Subcutaneous abdominal adipose tissue (tissue), 5 donors: Measurements from ENCODE around the gene SMYD1.

Experiments
- H3K27ac ChIP-seq: one replicate; pipeline ENCODE4 v1.7.0; 2013; ENCODE audit warnings: low read depth, mild to moderate bottlenecking, inconsistent platforms, low read length, moderate library complexity
- H3K27me3 ChIP-seq, 5 donors: one replicate each; pipeline ENCODE4 v1.7.0; 2013; ENCODE audit warnings: low read length in 5 of 5, inconsistent platforms in 1 of 5; ENCODE audit not compliant: control insufficient read depth in 5 of 5, insufficient read depth in 4 of 5
- H3K36me3 ChIP-seq, 5 donors: one replicate each; pipeline ENCODE4 v1.7.0; 2013; ENCODE audit warnings: low read length in 5 of 5; ENCODE audit not compliant: control insufficient read depth in 5 of 5, insufficient read depth in 5 of 5
- H3K4me1 ChIP-seq, 5 donors: one replicate each; pipeline ENCODE4 v1.7.0; 2013; ENCODE audit warnings: low read length in 5 of 5, mild to moderate bottlenecking in 3 of 5, moderate library complexity in 1 of 5; ENCODE audit not compliant: control insufficient read depth in 5 of 5, insufficient read depth in 5 of 5
- H3K4me3 ChIP-seq, 5 donors: one replicate each; pipeline ENCODE4 v1.7.0; 2013; ENCODE audit warnings: low read length in 5 of 5, low read depth in 1 of 5
- H3K9ac ChIP-seq, 5 donors: one replicate each; pipeline ENCODE4 v1.7.0; 2013; ENCODE audit warnings: low read length in 5 of 5, mild to moderate bottlenecking in 4 of 5, moderate library complexity in 3 of 5
- H3K9me3 ChIP-seq, 5 donors: one replicate each; pipeline ENCODE4 v1.7.0; 2013; ENCODE audit warnings: low read length in 5 of 5; ENCODE audit not compliant: control insufficient read depth in 5 of 5
- donor health status: healthy.
- donor health status: healthy.
- donor health status: healthy.
- donor health status: healthy.
- donor health status: healthy.

The SMYD1 gene

GRCh38 chr2:88082781-88083180 is 15.2 kb downstream of the SMYD1 start:
- H3K27ac ChIP-seq = no peak overlapping the region
- no peak overlapping the region for H3K4me3 ChIP-seq
- no peaks in the 10 kb centered on the region for H3K4me1 ChIP-seq
- H3K9ac ChIP-seq = no peak overlapping the region
- H3K36me3 ChIP-seq = no peaks in the 10 kb centered on the region
- H3K9me3 ChIP-seq = no peaks in the 10 kb centered on the region
- H3K27me3 ChIP-seq = peaks cover 0 to 2% (median 0%) of the 10 kb centered on the region in 5 donors

GRCh38 chr2:88085099-88085498 is 17.5 kb downstream of the SMYD1 start:
- Histone ChIP-seq H3K27ac (no peak overlapping the region), H3K9ac (no peak overlapping the region), H3K4me1 (no peaks in the 10 kb centered on the region), H3K9me3 (no peaks in the 10 kb centered on the region), H3K27me3 (peaks cover 0 to 2% (median 0%) of the 10 kb centered on the region in 5 donors), H3K4me3 (no peak overlapping the region), H3K36me3 (no peaks in the 10 kb centered on the region)

- Histone ChIP-seq H3K9ac (no peak overlapping the region), H3K27me3 (no peaks in the 10 kb centered on the region), H3K4me3 (no peak overlapping the region), H3K27ac (no peak overlapping the region), H3K9me3 (no peaks in the 10 kb centered on the region), H3K4me1 (no peaks in the 10 kb centered on the region), H3K36me3 (no peaks in the 10 kb centered on the region)
Measured at GRCh38 chr2:88085602-88086001, 18.0 kb downstream of the SMYD1 start.

GRCh38 chr2:88086401-88086800 is 18.8 kb downstream of the SMYD1 start:
- Histone ChIP-seq H3K27ac (no peak overlapping the region), H3K9ac (no peak overlapping the region), H3K27me3 (no peaks in the 10 kb centered on the region), H3K4me3 (no peak overlapping the region), H3K9me3 (no peaks in the 10 kb centered on the region), H3K4me1 (no peaks in the 10 kb centered on the region), H3K36me3 (no peaks in the 10 kb centered on the region)

- H3K36me3 ChIP-seq = no peaks in the 10 kb centered on the region
- no peaks in the 10 kb centered on the region for H3K9me3 ChIP-seq
- no peak overlapping the region for H3K27ac ChIP-seq
- no peaks in the 10 kb centered on the region for H3K4me1 ChIP-seq
- no peak overlapping the region for H3K9ac ChIP-seq
- H3K4me3 ChIP-seq = no peak overlapping the region
- no peaks in the 10 kb centered on the region for H3K27me3 ChIP-seq
Measured at GRCh38 chr2:88087073-88087472, 19.4 kb downstream of the SMYD1 start.

GRCh38 chr2:88087763-88088162 is 20.1 kb downstream of the SMYD1 start:
- Histone ChIP-seq H3K9ac (no peak overlapping the region), H3K27ac (no peak overlapping the region), H3K27me3 (no peaks in the 10 kb centered on the region), H3K36me3 (no peaks in the 10 kb centered on the region), H3K4me1 (no peaks in the 10 kb centered on the region), H3K4me3 (no peak overlapping the region), H3K9me3 (no peaks in the 10 kb centered on the region)

GRCh38 chr2:88088999-88089398 is 21.4 kb downstream of the SMYD1 start:
- Histone ChIP-seq H3K27me3 (no peaks in the 10 kb centered on the region), H3K27ac (no peak overlapping the region), H3K9ac (no peak overlapping the region), H3K4me1 (no peaks in the 10 kb centered on the region), H3K9me3 (no peaks in the 10 kb centered on the region), H3K4me3 (no peak overlapping the region), H3K36me3 (no peaks in the 10 kb centered on the region)

- Histone ChIP-seq H3K9ac (no peak overlapping the region), H3K4me1 (no peaks in the 10 kb centered on the region), H3K27ac (no peak overlapping the region), H3K9me3 (no peaks in the 10 kb centered on the region), H3K4me3 (no peak overlapping the region), H3K36me3 (no peaks in the 10 kb centered on the region), H3K27me3 (no peaks in the 10 kb centered on the region)
Measured at GRCh38 chr2:88090446-88091283, 23.0 kb downstream of the SMYD1 start.

- Histone ChIP-seq H3K36me3 (no peaks in the 10 kb centered on the region), H3K27ac (no peak overlapping the region), H3K27me3 (no peaks in the 10 kb centered on the region), H3K4me3 (no peak overlapping the region), H3K9ac (no peak overlapping the region), H3K9me3 (no peaks in the 10 kb centered on the region), H3K4me1 (no peaks in the 10 kb centered on the region)
Measured at GRCh38 chr2:88091943-88092342, 24.3 kb downstream of the SMYD1 start.

- H3K9me3 ChIP-seq = no peaks in the 10 kb centered on the region
- no peak overlapping the region for H3K4me3 ChIP-seq
- no peak overlapping the region for H3K9ac ChIP-seq
- no peaks in the 10 kb centered on the region for H3K27me3 ChIP-seq
- H3K27ac ChIP-seq = no peak overlapping the region
- no peaks in the 10 kb centered on the region for H3K36me3 ChIP-seq
- no peaks in the 10 kb centered on the region for H3K4me1 ChIP-seq
Measured at GRCh38 chr2:88092773-88093172, 25.1 kb downstream of the SMYD1 start.
